Dedifferentiated amniotic fluid mesenchymal stem cell (primary cell): Measurements from ENCODE around the gene SENP1.
A peak's percentile ranks its signal among the peaks of the same experiment; 100 is the strongest.
"Not testable (repeated sequence)": the region's sequence is repeated elsewhere in the genome, so short reads cannot be mapped to it uniquely, and the experiment has no call there.

Experiments
- DNase-seq: peaks from one replicate; pipeline ENCODE4 v3.0.0-alpha.2; 2016; ENCODE audit errors: extremely low spot score

The SENP1 gene

DNA sequence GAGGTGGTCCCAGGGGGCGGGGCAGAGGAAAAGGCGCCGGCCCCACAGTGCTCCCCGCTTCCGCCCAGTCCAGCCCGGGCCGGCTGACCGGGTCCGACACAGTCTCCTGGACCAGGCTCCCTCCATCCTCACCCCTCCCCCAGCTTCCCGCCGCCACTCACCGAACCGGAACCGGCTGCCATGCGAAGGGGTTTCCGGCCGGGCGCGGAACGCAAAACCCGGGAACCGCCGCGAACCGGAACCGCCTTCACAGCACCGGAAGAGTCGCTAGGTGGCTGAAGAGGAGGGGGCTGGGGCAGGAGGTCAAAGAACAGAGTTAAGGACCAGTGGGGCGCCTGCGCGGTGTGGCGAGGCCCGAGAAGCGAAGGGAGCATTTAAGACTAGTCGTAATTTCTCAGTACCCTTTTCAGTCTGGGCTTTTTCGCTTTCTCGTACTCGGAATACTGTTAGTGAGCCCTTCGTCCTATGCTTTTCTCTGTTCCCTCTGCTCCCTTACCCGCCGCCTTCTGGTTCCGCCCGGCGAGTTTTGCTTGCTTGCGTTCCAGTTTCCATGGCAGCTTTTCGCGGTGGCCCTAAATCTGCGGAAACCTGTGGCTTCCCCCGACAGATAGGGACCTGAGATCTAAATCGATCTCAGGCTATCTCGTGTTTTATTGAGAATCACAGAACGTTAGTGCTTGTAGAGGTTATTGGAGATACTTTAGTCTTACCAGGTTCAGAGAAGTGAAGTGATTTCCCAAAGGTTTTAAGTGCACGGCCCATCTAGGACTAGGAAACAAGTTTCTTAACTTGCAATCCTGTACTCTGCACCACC lies at the start of gene SENP1:
Gene SENP1, minus strand, starts transcription at position 213 of the 814 bp plus-strand sequence. CDS start 4,607 bp downstream, outside the sequence.
- DNase-seq: peak; percentile 76

DNA sequence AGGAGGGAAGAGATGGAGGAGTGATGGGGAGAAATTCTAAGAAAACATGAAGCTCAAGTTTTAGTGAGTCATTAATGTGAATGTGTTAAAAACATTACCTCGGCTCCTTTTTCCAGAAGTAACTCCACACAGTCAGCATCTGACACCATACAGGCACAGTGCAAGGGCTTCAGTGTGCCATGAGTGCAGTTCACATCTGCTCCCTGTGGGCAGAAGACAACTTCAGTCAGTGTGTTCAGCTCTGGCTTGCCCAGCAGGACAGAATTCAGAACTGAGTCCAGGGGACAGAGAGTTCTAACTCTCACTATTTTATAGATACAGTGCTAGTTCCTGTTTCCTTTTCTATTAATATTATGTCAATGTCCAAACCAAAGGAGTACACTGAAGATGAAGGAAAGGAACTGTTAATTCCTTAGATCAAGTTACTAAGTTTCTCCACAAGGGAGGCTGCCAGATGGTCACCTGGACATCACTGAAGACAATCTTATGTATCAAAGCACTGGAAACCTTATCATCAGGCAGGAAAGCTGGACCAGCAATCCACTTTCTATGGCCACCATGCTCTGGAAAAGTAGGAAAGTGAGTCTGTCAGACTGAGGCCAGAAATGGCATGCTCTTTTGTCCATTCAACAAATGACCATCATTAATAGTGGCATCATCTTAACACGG lies 45.4 kb upstream of the SENP1 start:
- DNase-seq: no peak

DNA sequence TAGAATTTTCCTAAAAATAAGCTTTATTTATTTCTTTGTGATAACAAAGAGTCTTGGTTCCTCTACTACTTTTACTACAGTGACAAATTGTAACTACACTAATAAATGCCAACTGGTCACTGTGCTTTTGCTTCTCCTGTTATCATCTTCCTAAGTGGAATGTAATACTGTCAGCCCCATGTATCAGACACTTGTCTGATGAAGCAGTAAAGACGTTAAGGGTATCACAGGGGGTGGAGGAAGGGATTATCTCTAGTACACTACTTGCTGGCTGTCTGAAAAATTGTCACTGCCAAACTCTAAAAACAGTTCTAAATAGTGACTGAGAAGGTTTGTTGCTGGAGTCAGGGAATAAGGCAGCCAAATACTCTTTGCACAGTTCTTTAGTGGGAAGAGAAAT lies 40.1 kb upstream of the SENP1 start:
- DNase-seq: no peak

DNA sequence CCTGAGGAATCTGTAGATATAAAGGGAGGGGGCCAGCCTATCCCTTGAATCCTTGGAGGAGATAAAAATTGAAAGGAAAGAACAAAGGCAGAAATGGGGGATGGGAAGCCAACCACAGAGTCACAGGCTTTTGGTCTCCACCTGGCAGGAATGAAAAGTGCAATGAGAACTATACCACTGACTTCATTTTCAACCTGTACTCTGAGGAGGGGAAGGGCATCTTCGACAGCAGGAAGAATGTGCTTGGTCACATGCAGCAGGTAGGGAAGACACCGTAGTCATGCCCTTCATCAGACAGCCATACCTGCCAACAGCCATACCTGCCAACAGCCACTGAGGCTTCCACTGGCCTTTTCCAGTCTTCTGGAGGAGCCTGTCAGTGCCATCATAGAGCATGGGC lies 38.0 kb upstream of the SENP1 start:
- no peak for DNase-seq

DNA sequence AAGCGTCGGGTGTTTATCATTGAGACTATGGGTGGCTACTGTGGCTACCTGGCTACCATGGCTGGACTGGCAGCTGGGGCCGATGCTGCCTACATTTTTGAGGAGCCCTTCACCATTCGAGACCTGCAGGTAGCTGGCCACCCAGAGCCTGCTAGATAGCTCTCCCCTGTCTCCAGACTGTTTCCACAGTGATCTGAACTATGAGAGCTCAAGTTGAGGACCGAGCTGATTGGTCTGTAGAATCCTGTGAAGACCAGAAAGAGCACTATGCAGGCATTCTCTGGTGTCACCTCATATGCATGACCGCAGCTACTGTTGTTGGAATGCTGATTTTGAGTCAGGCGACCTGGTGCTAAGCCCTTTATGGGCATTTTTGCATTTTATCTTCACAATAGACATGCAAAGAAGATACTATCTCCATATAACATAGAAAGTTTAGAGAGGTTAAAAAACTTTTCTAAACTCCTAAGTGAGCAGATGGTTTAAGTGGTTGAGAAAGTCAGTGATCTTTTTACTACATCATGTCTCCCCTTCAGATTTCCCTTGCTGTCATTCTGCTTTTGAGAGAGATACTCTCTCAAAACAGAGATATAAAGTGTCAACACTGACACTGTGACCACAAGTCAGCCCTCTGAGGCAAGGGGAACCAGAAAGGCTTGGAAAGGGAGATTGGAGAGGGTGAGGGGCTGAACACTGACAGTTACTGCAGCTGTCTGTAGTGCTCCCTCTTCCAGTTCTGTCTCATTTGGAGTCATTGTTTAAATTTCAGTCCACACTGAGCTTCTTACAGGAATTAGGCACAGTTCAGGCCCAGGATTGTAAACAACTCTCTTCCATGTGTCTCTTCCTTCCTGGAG lies 37.2 kb upstream of the SENP1 start:
- no peak for DNase-seq

DNA sequence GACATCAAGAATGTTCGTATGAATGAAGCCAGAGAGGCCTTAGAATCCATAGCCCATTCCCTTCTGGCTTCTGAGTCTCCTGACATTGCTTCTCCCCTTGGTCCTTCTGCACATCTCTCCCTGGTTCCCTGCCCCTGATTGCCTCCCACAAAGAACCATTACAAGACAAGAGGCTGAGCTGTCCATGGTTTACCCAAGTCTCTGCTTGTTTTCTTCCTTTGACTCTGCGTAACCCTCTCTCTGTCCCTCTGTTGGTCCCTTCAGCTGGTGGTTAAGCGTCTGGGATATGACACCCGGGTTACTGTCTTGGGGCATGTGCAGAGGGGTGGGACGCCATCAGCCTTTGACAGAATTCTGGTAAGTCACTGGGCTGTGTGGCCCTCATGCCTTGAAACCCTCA lies 29.1 kb upstream of the SENP1 start:
- no peak for DNase-seq

DNA sequence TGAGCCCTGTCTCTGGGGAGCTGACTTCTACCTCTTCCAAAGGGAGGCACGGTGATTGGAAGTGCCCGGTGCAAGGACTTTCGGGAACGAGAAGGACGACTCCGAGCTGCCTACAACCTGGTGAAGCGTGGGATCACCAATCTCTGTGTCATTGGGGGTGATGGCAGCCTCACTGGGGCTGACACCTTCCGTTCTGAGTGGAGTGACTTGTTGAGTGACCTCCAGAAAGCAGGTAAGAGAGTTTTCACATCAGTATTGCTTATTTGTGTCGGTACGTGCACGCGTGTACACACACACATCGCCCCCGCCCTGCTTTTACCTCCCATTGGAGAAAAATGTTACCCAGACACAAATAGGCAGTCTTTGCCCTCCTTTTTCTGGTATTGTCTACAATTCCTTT lies 26.9 kb upstream of the SENP1 start:
- DNase-seq: no peak

DNA sequence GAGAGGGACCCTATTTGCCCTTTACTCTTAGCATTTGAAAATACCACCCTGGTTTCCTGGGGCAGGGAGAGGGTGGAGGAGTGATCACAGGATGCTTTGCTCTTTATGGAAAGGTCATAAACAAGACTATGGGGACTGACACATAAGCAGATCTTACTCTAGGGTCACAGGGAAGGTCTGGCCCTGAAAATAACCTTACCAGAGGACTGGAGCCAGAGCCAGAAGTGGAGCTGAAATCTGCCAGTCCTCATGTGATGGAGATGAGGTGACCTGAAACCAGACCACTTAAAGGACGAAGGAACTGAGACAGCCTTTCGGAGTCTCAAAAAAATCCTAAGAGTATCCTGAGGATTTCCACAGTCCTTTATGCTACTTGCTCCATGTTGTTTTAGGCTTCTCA lies 25.6 kb upstream of the SENP1 start:
- DNase-seq: no peak

DNA sequence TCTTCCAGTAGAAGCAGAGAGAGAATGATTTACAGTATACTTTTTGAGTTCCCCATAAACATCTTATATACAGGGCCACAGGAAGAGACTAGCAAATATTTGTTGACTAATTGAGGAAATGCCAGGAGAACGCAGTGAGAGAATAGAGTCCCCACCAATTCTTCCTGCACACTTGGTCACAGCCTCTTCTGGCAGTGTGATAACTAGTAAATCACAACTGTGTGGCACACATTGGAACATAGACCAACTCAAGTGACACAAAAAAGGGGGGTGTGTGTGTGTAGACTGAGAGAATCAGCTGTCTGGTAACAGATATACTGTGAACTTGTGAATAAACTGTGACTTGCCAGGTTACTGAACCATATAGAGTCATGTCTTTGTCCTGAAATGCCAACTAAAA lies 23.5 kb upstream of the SENP1 start:
- DNase-seq: no peak

DNA sequence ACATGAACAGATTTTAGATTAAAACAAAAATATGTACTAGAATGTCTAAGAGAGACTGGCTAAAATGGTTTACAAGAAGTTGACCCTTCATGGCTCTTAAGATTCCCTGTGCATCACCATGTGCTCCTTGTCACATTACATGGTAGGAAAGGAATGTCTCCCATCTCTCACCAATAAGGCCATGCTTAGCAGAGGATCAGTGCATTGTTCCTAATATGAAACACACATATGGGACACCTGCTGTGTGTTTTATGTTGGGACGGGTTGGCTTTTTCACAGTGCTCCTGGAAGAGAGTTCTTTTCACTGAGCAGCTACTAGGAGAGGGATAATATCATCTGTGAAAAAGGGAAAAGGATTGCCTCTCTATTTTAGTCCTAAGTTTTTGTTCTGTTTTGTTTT lies 22.9 kb upstream of the SENP1 start:
- no peak for DNase-seq

DNA sequence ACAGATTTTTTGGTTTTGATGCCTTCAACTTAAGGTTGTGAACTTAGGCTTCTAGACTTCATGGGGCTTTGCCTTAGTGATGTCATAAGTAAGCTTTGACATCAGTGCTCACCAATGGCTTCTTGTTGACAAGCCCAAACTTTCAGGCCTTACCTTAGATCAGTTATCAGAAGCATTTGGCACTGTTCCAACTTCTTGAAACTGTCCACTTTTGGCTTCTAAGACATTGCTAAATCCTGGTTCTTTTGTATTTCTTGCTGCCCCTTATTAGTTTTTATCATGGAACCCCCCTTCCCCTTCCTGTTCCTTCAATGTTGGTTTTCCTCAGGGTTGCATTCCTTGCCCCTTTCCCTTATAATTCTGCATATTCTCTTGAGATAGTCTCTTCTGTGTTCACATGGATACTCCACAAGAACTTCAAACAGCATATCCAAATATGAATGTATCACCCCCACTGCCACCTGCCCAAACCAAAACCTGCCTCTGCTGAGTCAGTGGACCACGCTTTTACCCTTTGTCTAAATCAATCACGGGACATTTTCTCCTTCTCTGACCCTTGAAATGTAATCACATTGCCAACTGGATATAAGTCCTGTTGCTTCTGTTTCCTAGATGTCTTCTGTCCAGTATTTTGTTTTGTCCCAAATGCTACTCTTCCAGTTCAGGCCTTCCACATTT lies 21.2 kb upstream of the SENP1 start:
- no peak for DNase-seq

DNA sequence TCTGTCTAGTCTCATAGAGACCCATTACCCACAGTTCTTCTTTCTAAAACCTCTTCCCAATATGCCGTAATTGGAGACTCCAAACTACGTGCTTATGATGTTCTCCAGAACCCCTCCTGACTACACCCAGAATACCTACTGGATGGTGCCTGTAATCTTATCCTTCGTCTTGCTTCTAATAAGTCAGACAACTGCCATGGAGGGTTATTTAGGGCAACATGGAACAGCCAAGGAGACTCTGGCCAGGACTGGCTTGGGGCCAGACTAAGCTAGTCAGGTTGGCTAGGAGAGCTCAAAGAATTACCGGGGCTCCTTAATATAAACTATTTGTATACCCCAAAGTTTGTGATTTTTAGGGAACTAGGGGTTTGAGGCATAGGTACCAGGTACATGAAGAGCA lies 20.1 kb upstream of the SENP1 start:
- no peak for DNase-seq

DNA sequence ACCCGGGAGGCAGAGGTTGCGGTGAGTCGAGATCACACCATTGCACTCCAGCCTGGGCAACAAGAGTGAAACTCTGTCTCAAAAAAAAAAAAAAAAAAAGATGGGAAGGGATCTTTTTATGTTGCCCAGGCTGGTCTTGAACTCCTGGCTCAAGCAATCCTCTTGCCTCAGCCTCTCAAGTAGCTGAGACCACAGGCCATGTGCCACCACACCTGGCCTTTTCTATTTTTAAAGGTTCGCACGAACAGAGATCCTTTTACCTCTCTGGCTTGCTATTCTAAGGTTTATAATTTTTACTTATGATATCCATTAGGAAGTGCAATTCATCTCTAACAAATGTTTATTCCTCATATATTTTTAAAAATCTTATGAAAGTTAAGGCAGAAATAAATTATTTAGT lies 19.7 kb upstream of the SENP1 start:
- not testable (repeated sequence) for DNase-seq

DNA sequence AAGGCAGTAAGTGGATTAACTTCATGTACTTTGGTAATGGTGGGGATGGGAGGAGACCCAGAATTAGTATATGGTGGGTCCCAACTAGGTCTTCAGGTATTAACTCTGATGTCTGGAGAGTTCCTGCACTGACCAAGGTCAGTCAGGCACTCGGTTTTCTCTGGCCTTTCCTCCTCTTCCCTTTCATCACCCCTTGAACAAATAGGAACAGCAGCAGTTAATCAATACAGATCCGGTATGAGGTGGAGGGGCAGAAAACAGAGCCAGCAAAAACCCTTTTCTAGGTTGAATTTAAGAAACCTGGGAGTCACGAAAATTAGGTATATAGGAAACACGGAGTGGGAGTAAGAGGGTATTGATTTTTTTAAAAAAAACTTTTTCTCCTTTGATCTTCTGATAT lies 17.3 kb upstream of the SENP1 start:
- no peak for DNase-seq

DNA sequence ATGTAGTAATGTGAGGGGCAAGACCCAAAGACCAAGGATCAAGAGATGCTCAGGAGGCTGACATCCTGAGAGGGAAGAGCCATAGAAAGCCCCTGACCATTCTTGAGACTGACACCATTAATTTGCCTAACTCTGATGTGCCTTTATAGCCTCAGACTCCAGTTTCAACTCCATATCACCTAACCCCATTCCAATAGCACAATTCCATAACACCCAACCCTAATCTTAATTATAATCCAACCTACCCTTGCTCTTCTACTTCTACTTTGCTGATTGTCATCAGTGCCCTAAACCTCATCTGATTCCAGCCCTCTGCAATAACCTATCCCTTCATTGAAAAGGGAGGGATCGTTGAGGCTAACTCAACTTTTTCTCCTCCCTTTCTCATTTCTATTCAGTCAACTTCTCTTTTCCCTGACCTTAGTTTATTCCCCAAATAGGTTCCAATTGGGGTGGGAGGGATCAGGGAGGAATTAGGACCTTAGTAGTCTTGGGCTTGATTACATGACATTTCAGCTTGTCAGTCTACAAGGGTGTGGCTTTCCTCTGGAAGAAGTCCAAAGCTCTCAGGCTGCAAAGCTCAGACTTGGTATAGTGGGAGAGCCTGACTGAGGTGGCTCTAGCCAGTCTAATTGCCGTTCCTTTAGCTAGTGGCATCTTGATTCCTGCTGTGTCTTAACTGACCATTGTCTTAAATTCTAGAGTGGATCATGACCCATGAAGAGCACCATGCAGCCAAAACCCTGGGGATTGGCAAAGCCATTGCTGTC lies 16.4 kb upstream of the SENP1 start:
- DNase-seq: no peak

DNA sequence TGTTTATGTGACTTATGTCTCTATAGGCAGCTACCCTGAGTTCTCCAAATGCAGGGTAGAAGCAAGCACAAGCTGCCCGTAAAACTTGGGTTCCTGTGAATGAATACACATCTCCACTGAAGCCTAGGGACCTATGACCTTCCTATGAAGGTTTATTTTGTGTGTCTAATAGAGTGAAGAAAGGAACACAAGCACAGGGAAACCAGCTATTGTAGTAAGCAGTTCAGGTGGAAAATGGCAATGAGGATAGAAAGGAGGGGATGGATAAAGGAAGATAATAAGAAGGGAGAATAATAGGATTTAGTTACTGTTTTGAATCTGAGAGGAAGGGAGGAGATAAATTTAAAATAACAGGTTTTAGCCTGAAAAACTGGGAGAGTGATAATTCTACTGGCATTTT lies 15.6 kb upstream of the SENP1 start:
- DNase-seq: no peak

DNA sequence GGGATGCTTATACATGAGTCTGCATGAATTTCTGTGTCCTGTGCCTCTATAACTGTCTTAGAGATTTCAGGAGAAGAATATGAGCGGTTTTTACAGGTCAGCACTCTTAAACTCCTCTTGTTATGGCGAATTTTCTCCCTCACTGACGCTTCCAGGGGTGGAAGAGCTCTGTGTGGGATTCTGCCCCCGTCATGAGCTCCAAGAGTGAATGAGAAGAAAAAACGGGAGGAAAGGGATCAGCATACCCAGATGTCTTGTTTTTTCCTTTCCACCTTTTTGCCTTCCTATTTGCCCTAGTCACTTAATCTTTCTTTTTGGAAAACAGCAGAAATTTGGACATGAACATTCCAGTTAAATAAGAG lies 13.9 kb upstream of the SENP1 start:
- DNase-seq: no peak

DNA sequence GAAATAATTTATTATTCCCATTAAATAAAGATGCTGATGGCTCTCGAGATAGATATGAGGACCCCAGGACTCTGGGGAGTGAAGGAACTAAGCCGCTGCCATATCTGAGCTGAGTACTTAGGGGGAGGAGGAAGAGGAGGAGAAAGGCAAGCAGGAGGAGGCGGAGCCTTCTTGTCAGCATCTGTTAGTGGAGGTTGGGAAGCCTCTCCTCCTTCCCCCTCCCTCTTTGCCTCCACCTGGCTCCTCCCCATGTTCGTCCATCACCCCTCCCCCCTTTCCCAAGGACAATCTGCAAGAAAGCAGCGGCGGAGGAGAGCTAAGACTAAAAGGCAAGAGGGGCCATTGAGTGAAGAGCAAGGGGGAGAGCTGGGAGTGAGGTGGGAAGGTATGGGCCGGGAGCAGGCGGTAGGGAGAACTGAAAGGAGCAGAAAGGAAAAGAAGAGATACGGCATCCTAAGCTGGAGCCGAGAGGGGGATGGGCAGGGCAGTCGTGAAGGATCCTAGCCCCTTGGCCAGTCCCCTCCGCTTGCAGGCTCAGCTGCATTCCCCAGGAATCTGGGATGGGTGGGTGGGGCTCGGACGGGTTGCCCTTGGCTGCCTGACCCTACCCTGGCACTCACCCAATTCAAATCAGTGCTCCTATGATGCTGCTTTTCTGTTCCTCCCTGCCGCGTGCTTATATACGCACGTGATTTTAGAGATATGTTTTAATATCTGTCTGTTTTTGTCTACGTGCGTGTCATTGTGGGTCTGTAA lies 13.4 kb upstream of the SENP1 start, which contains the start of gene PFKM:
Gene PFKM, plus strand, starts transcription at position 287 of the 756 bp plus-strand sequence. CDS start 3,411 bp downstream, outside the sequence.
- DNase-seq: peak; percentile 74

DNA sequence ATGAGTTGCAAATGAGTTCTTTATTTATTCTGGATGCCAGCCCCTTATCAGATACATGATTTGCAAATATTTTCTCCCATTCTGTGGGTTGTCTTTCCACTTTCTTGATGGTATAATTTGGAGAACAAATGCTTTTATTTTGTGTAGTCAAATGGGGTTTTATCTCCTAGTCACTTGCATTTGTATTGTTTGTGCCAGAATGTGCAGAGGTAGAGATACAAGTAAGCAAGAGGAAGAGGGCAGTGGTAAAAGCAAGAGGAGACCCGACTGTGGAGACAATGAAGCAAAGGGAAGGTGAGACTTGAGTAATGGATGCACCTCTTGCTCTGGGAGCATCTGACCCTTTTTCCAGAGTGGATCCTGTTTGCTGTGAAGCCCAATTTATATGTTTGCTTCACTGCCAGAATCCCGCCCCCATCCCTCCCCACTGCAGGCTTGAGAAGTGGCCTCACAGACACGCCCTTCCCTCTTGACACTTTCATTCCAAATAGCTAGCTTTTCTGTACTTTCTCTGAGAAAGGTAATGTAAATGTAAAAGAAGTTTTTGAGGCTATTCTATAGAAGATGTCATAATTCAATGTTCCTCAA lies 12.5 kb upstream of the SENP1 start:
- DNase-seq: no peak

DNA sequence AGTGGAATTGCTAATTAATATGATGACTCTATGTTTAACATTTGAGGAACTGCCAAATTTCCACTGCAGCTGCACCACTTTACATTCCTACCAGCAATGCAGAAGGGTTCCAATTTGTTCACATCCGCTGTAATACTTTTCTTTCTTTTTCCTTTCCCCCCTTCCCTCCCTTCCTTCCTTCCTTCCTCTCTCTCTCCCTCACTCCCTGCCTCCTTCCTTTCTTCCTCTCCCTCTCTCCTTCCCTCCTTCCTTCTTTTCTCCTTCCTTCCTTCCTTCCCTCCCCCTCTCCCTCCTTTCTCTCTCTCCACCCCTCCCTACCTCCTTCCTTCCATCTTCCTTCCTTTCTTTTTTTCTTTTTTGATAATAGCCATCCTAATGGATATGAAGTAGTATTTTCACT lies 10.1 kb upstream of the SENP1 start:
- no peak for DNase-seq
